Heart left ventricle (tissue), 16 donors: ENCODE measurements around the gene NTM. TPM values are rescaled to one million over a fixed set of nuclear protein-coding genes. Genes with fewer than 3 reads are reported as not detected.

Experiments
- ATAC-seq, 4 donors: fragments of 200-7000 bp; cut with Tn5 transposase; one replicate each; pipeline ENCODE4 v1.9.1; 2020 to 2022; ENCODE audit warnings: moderate library complexity in 4 of 4, mild to moderate bottlenecking in 3 of 4, moderate number of reproducible peaks in 1 of 4
- DNase-seq, 5 donors: peaks; one replicate each; pipeline ENCODE4 v3.0.0-alpha.2; 2020
- H3K27ac ChIP-seq, 12 donors: fragments of 200-600 bp; sonication (generic) in 4 of 12; one replicate each; pipeline versions ENCODE4 v1.5.0 to v1.8.0; 2016 to 2022; ENCODE audit warnings: mild to moderate bottlenecking in 2 of 12
- H3K27me3 ChIP-seq, 9 donors: fragments of 200-600 bp; sonication (generic) in 2 of 9; one replicate each; pipeline versions ENCODE4 v1.5.1 to v1.8.0; 2016 to 2022; ENCODE audit warnings: mild to moderate bottlenecking in 3 of 9
- H3K36me3 ChIP-seq, 9 donors: fragments of 200-600 bp; sonication (generic) in 2 of 9; one replicate each; pipeline versions ENCODE4 v1.5.0 to v1.8.0; 2018 to 2022; ENCODE audit warnings: mild to moderate bottlenecking in 2 of 9
- H3K4me1 ChIP-seq, 12 donors: fragments of 200-600 bp; sonication (generic) in 4 of 12; one replicate each; pipeline versions ENCODE4 v1.5.0 to v1.8.0; 2016 to 2022; ENCODE audit warnings: mild to moderate bottlenecking in 3 of 12
- H3K4me3 ChIP-seq, 12 donors: fragments of 200-600 bp; sonication (generic) in 4 of 12; one replicate each; pipeline versions ENCODE4 v1.5.0 to v1.8.0; 2017 to 2022; ENCODE audit warnings: mild to moderate bottlenecking in 9 of 12, moderate library complexity in 4 of 12
- H3K9me3 ChIP-seq, 12 donors: fragments of 200-600 bp; sonication (generic) in 4 of 12; one replicate each; pipeline versions ENCODE4 v1.5.0 to v1.8.0; 2016 to 2022; ENCODE audit warnings: mild to moderate bottlenecking in 1 of 12
- POLR2A ChIP-seq, 2 donors: fragments of 450-650 bp; IDR thresholded peaks; one replicate each; pipeline ENCODE4 v1.6.1; 2017; ENCODE audit warnings: antibody characterized with exemption in 2 of 2, mild to moderate bottlenecking in 2 of 2, moderate library complexity in 2 of 2
- WGBS, 4 donors: extraction: QIAGEN DNeasy Blood & Tissue Kit in 2 of 4; methylation state at CpG; one replicate each; pipeline versions ENCODE4 v1.1.5 to v1.1.7; 2013 to 2018; 5-methylcytosine and 5-hydroxymethylcytosine counted together
- intact Hi-C, 10 donors: fragments of 100-400 bp; cut with DNase I; formaldehyde crosslinking; loops; one replicate each; pipeline versions ENCODE4 v1.11.1 to v1.14.2; 2022
- polyA plus RNA-seq, 2 donors: library from polyadenylated mRNA; stranded (reverse); fragments of 200-250 nt; gene quantifications; one replicate each; pipeline ENCODE4 v1.2.3, GENCODE V29; 2013
- total RNA-seq, 9 donors: library from RNA; depleted of rRNA in 2 of 9; stranded (reverse); fragments of >200 nt in 2 of 9; fragmentation: NEBNext Ultra II Directional in 3 of 9; extraction: Animal tissue kit (Norgen Biotek cat#: 25700) in 3 of 9; gene quantifications; one replicate each; pipeline versions ENCODE4 v1.1.0 to v1.2.4, GENCODE V29; 2016 to 2023
- TF ChIP-seq, protein P1 (sequence below), 12 donors: fragments of 200-600 bp; sonication (generic) in 4 of 12; IDR thresholded peaks; one replicate each; pipeline versions ENCODE4 v1.5.0 to v1.8.0; 2018 to 2022; ENCODE audit warnings: antibody characterized with exemption in 12 of 12, mild to moderate bottlenecking in 5 of 12
- donor health status: ischemic (EF 13 %, LVEDD 7.1; RV severe dilation, severe dysfunction).
- donor health status: healthy with polysubstance abuse.
- donor health status: DM: no; HTN: yes; CAD: no.
- donor health status: DM: no; HTN: no; CAD: no.
- donor health status: ischemic (EF 25% LVEDD 6.9; RV normal size, moderate dysfunction).
- donor health status: ischemic (EF 25% LVEDD 5.7; RV mildly dilated, moderate dysfunction).
- donor health status: healthy.
- donor health status: DM: yes; HTN: yes; CAD: no.
- donor health status: ischemic (EF 35%, LVEDD 5.7; RV mildly dilated, moderate dysfunction).
- donor health status: nonischemic (EF 11% LVEDD 7.7; RV severe dilation, severe dysfunction).
- donor health status: DM: yes; HTN: yes; CAD: no.
- donor health status: PGD.
- donor health status: ischemic (EF 29% LVEDD 5.4; RV normal size, mild dysfunction).
- donor health status: nonischemic (EF 23%, LVEDD 6.1; RV moderate dilation, normal function).

NTM gene
- total and polyA plus RNA-seq, 11 donors, result 0.40 to 7.7 (median 1.5) TPM

GRCh38 chr11:132347156-132348090 lies 977.0 kb downstream of the NTM start:
- Histone ChIP-seq H3K9me3 (no peaks in the 10 kb centered on the region), H3K27ac (no peak overlapping the region), H3K27me3 (no peaks in the 10 kb centered on the region), H3K4me3 (no peak overlapping the region), H3K4me1 (peaks cover 0 to 17% (median 0%) of the 10 kb centered on the region in 12 donors), H3K36me3 (no peaks in the 10 kb centered on the region)
- no peak for DNase-seq
- ATAC-seq, result no peak
- intact Hi-C loops, result no loop called here
- no peak for TF ChIP-seq POLR2A (IDR thresholded peaks at IDR 0.05)
- TF ChIP-seq, protein P1, sequence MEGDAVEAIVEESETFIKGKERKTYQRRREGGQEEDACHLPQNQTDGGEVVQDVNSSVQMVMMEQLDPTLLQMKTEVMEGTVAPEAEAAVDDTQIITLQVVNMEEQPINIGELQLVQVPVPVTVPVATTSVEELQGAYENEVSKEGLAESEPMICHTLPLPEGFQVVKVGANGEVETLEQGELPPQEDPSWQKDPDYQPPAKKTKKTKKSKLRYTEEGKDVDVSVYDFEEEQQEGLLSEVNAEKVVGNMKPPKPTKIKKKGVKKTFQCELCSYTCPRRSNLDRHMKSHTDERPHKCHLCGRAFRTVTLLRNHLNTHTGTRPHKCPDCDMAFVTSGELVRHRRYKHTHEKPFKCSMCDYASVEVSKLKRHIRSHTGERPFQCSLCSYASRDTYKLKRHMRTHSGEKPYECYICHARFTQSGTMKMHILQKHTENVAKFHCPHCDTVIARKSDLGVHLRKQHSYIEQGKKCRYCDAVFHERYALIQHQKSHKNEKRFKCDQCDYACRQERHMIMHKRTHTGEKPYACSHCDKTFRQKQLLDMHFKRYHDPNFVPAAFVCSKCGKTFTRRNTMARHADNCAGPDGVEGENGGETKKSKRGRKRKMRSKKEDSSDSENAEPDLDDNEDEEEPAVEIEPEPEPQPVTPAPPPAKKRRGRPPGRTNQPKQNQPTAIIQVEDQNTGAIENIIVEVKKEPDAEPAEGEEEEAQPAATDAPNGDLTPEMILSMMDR (IDR thresholded peaks at IDR 0.05), result no peak
- WGBS, 4 donors, result 56 to 64% (median 63%) methylated on average over 22 of the region's 22 CpGs

GRCh38 chr11:132349811-132350733 lies 979.7 kb downstream of the NTM start:
- intact Hi-C loops, result no loop called here
- peaks cover 0 to 12% (median 0%) of the 10 kb centered on the region in 12 donors for H3K4me1 ChIP-seq
- no peaks in the 10 kb centered on the region for H3K27me3 ChIP-seq
- H3K36me3 ChIP-seq, result no peaks in the 10 kb centered on the region
- no peaks in the 10 kb centered on the region for H3K9me3 ChIP-seq
- TF ChIP-seq POLR2A (IDR thresholded peaks at IDR 0.05), result no peak
- TF ChIP-seq, protein P1 (IDR thresholded peaks at IDR 0.05), result no peak
- H3K27ac ChIP-seq, result peak overlapping the region in 2 of 12 donors; percentile 23 to 29
- DNase-seq (no peak), ATAC-seq (peak; percentile 33 to 68 (median 35))
- 42 to 52% (median 45%) methylated on average over 7 of the region's 7 CpGs for WGBS, 4 donors
- H3K4me3 ChIP-seq, result no peak overlapping the region

GRCh38 chr11:132351050-132351449 lies 980.6 kb downstream of the NTM start:
- intact Hi-C loops, result no loop called here
- ATAC-seq (no peak), DNase-seq (no peak)
- H3K36me3 ChIP-seq, result no peaks in the 10 kb centered on the region
- TF ChIP-seq POLR2A (IDR thresholded peaks at IDR 0.05), result no peak
- TF ChIP-seq, protein P1 (IDR thresholded peaks at IDR 0.05), result no peak
- no peaks in the 10 kb centered on the region for H3K27me3 ChIP-seq
- H3K9me3 ChIP-seq, result no peaks in the 10 kb centered on the region
- no peak overlapping the region for H3K27ac ChIP-seq
- no peak overlapping the region for H3K4me3 ChIP-seq
- H3K4me1 ChIP-seq, result peaks cover 0 to 12% (median 0%) of the 10 kb centered on the region in 12 donors
- WGBS, 4 donors, result 93 to 96% (median 93%) methylated on average over 7 of the region's 7 CpGs

DNA sequence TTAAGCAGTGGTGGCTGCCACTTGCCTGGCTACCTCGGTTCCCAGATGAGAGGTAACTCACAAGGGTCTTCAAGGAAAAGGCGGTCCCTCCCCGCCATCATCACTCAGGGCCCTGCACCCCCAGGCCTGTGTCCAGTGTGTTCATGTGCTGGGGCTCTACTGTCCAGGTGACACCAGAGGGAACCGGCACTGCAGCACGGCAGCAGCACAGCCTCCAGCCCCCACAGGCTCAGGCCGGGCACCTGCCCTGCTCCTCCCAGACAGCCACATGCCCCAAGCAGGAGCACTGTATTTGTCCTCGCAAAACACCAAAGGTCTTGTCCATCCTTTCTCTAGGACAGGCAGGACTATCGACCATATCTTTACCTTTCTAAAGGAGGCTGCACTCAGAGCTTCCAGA lies 982.1 kb downstream of the NTM start:
- Histone ChIP-seq H3K9me3 (no peaks in the 10 kb centered on the region), H3K36me3 (no peaks in the 10 kb centered on the region), H3K27ac (no peak overlapping the region), H3K4me1 (peaks cover 0 to 12% (median 0%) of the 10 kb centered on the region in 12 donors), H3K4me3 (no peak overlapping the region), H3K27me3 (no peaks in the 10 kb centered on the region)
- WGBS, 4 donors, result 88 to 95% (median 93%) methylated on average over 5 to 8 of the region's 8 CpGs
- no peak for ATAC-seq
- intact Hi-C loops, result no loop called here
- TF ChIP-seq, protein P1 (IDR thresholded peaks at IDR 0.05), result no peak
- TF ChIP-seq POLR2A (IDR thresholded peaks at IDR 0.05), result no peak
- no peak for DNase-seq
